OCI-LY7 (cell line): ENCODE measurements around the gene SLC9C1. TPM values are rescaled to one million over a fixed set of nuclear protein-coding genes. Genes with fewer than 3 reads are reported as not detected.

Source experiments
- BruUV-seq: library from RNA; stranded (reverse); fragments of 400-500 nt; replicated peaks from 2 replicates; lab custom pipeline; 2021; lab: Mats Ljungman, UMichigan
- CTCF ChIA-PET: fragments of 300-600 bp; sonication (Branson Sonifier 250); formaldehyde crosslinking; loops from one replicate; lab custom pipeline; 2022; ENCODE audit warnings: antibody characterized with exemption; ENCODE audit not compliant: unreplicated experiment; lab: Charles Lee
- POLR2A ChIA-PET: fragments of 300-600 bp; sonication (Branson Sonifier 250); formaldehyde crosslinking; loops from one replicate; lab custom pipeline; 2022; ENCODE audit warnings: antibody characterized with exemption; lab: Charles Lee
- DNase-seq: peaks from one replicate; pipeline ENCODE4 v3.0.0-alpha.2; 2015; ENCODE audit warnings: low spot score
- H2AFZ ChIP-seq: fragments of 200-600 bp; sonication (generic), shearing (Covaris generic); 2 replicates; pipeline ENCODE4 v1.6.1; 2014; ENCODE audit warnings: mild to moderate bottlenecking, antibody characterized with exemption, low read length, moderate library complexity
- H3K27ac ChIP-seq: fragments of 200-600 bp; sonication (generic); 2 replicates; pipeline ENCODE4 v1.5.1; 2014; ENCODE audit warnings: mixed run types, low read depth, mild to moderate bottlenecking, moderate library complexity, low read length, inconsistent platforms; ENCODE audit not compliant: poor library complexity, severe bottlenecking
- H3K36me3 ChIP-seq: fragments of 200-600 bp; sonication (generic); 2 replicates; pipeline ENCODE4 v1.6.1; 2014; ENCODE audit warnings: mild to moderate bottlenecking, antibody characterized with exemption, low read length, moderate library complexity, mixed read lengths; ENCODE audit not compliant: insufficient read depth
- H3K4me1 ChIP-seq: fragments of 200-600 bp; sonication (generic); 2 replicates; pipeline ENCODE4 v1.5.1; 2014; ENCODE audit warnings: mild to moderate bottlenecking, low read length; ENCODE audit not compliant: insufficient read depth, poor library complexity, severe bottlenecking
- H3K4me2 ChIP-seq: fragments of 200-600 bp; sonication (generic); 2 replicates; pipeline ENCODE4 v1.6.1; 2014; ENCODE audit warnings: mild to moderate bottlenecking, low read length
- H3K4me3 ChIP-seq: fragments of 200-600 bp; sonication (generic); 2 replicates; pipeline ENCODE4 v1.5.1; 2014; ENCODE audit warnings: mild to moderate bottlenecking, low read depth, low read length; ENCODE audit not compliant: poor library complexity, severe bottlenecking
- H3K79me2 ChIP-seq: fragments of 200-600 bp; sonication (generic); 2 replicates; pipeline ENCODE4 v1.6.1; 2016; ENCODE audit warnings: low read depth, mild to moderate bottlenecking, low read length, moderate library complexity, mixed read lengths; ENCODE audit not compliant: insufficient read depth
- H3K9me2 ChIP-seq: fragments of 200-600 bp; sonication (generic); 2 replicates; pipeline ENCODE4 v1.6.1; 2016; ENCODE audit warnings: mild to moderate bottlenecking, low read length, mixed read lengths; ENCODE audit not compliant: insufficient read depth
- H3K9me3 ChIP-seq: fragments of 200-600 bp; sonication (generic); 2 replicates; pipeline ENCODE4 v1.6.1; 2014; ENCODE audit warnings: mild to moderate bottlenecking, mixed run types, low read length, mixed read lengths
- H4K20me1 ChIP-seq: fragments of 200-600 bp; sonication (generic); 2 replicates; pipeline ENCODE4 v1.6.1; 2014; ENCODE audit warnings: mild to moderate bottlenecking, antibody characterized with exemption, low read length, moderate library complexity, mixed read lengths; ENCODE audit not compliant: insufficient read depth
- EZH2phosphoT487 ChIP-seq: fragments of 200-600 bp; sonication (generic); IDR thresholded peaks from 2 replicates; pipeline ENCODE4 v1.6.1; 2018; ENCODE audit warnings: low read depth, borderline replicate concordance, mild to moderate bottlenecking, mixed run types, antibody characterized with exemption, low read length, moderate library complexity, mixed read lengths
- intact Hi-C: fragments of 100-400 bp; cut with micrococcal nuclease; formaldehyde crosslinking; loops from one replicate; pipeline ENCODE4 v1.10.0; 2022; ENCODE audit not compliant: unreplicated experiment
- total RNA-seq, 2 experiments: library from RNA; depleted of rRNA in 1 of 2; stranded (reverse); fragments of >200 nt in 1 of 2; shearing (Covaris generic) in 1 of 2; gene quantifications; 2 replicates each; pipeline ENCODE4 v1.2.3, GENCODE V29; 2014 to 2022
- TF ChIP-seq, protein P1 (sequence below): fragments of 200-600 bp; sonication (generic); conservative IDR thresholded peaks from 2 replicates; pipeline ENCODE4 v1.5.1; 2014; ENCODE audit warnings: mild to moderate bottlenecking, antibody characterized with exemption, low read length, moderate library complexity, mixed read lengths

The SLC9C1 gene
- total RNA-seq, 2 experiments from 2014 or later, result not detected

DNA sequence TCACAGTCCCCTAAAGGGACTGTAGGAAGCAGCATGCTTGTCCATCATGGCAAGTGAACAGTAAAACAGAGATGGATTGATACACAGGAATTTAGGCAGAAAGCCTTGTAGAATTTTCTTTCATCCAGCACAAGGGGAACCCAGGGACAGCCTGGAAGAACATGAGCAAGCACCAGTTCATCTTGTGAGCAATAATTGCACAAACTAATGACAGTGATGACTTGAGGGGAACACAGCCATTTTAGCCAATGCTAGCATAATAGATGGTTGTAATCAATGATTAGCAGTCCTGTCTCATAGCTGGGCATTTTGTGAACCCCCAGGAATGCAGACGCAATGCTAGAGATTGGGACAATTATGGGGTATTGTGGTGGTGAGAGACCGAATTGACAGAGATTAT is 45.6 kb upstream of the SLC9C1 start:
- H3K9me3 ChIP-seq, result no peaks in the 10 kb centered on the region
- POLR2A ChIA-PET, result no interaction called here
- TF ChIP-seq EZH2phosphoT487, result no peak
- TF ChIP-seq, protein P1, sequence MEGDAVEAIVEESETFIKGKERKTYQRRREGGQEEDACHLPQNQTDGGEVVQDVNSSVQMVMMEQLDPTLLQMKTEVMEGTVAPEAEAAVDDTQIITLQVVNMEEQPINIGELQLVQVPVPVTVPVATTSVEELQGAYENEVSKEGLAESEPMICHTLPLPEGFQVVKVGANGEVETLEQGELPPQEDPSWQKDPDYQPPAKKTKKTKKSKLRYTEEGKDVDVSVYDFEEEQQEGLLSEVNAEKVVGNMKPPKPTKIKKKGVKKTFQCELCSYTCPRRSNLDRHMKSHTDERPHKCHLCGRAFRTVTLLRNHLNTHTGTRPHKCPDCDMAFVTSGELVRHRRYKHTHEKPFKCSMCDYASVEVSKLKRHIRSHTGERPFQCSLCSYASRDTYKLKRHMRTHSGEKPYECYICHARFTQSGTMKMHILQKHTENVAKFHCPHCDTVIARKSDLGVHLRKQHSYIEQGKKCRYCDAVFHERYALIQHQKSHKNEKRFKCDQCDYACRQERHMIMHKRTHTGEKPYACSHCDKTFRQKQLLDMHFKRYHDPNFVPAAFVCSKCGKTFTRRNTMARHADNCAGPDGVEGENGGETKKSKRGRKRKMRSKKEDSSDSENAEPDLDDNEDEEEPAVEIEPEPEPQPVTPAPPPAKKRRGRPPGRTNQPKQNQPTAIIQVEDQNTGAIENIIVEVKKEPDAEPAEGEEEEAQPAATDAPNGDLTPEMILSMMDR, result no peak
- no peak overlapping the region for H3K4me2 ChIP-seq
- no peaks in the 10 kb centered on the region for H3K4me1 ChIP-seq
- no TSS peak for BruUV-seq
- no peaks in the 10 kb centered on the region for H4K20me1 ChIP-seq
- no peak for DNase-seq
- intact Hi-C loops, result no loop called here
- CTCF ChIA-PET, result no interaction called here
- H3K79me2 ChIP-seq, result no peaks in the 10 kb centered on the region
- no peak overlapping the region for H3K4me3 ChIP-seq
- H3K36me3 ChIP-seq, result no peaks in the 10 kb centered on the region
- no peaks in the 10 kb centered on the region for H3K9me2 ChIP-seq
- no peak overlapping the region for H2AFZ ChIP-seq
- no peak overlapping the region for H3K27ac ChIP-seq

- Histone ChIP-seq H3K4me2 (no peak overlapping the region), H3K9me2 (no peaks in the 10 kb centered on the region), H3K4me3 (no peak overlapping the region), H3K9me3 (no peaks in the 10 kb centered on the region), H3K27ac (no peak overlapping the region), H3K4me1 (no peaks in the 10 kb centered on the region), H3K79me2 (no peaks in the 10 kb centered on the region), H2AFZ (no peak overlapping the region), H3K36me3 (no peaks in the 10 kb centered on the region), H4K20me1 (no peaks in the 10 kb centered on the region)
- CTCF ChIA-PET, result no interaction called here
- POLR2A ChIA-PET, result interaction anchor here (1.0 kb wide), 1 partner anchor 239 kb away, joined by 4 read pairs; no protein-coding TSS in a partner anchor
- intact Hi-C loops, result no loop called here
- no peak for DNase-seq
- BruUV-seq, result no TSS peak
- TF ChIP-seq, protein P1, result no peak
- no peak for TF ChIP-seq EZH2phosphoT487
These were observed 45.1 kb upstream of the SLC9C1 start for GRCh38 chr3:112339134-112339533.

DNA sequence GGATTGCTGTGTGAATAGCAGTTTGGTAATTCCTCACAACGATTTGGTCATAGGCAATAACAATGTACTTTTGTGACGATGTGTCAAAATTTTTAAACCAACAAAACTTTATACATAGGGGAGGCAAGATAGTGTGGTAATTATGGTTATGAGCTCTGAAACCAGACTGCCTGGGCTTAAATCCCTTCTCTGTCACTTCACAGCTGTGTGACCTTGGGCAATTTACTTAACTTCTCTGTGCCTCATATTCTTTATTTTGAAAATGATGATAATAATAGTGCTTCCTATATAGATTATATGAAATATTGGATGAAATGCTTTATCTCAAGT is 44.7 kb upstream of the SLC9C1 start:
- no peak overlapping the region for H3K4me2 ChIP-seq
- H3K79me2 ChIP-seq, result no peaks in the 10 kb centered on the region
- H3K4me1 ChIP-seq, result no peaks in the 10 kb centered on the region
- no peaks in the 10 kb centered on the region for H3K9me2 ChIP-seq
- H3K4me3 ChIP-seq, result no peak overlapping the region
- CTCF ChIA-PET, result no interaction called here
- H4K20me1 ChIP-seq, result no peaks in the 10 kb centered on the region
- TF ChIP-seq EZH2phosphoT487, result no peak
- TF ChIP-seq, protein P1, result no peak
- H3K27ac ChIP-seq, result no peak overlapping the region
- DNase-seq, result no peak
- H2AFZ ChIP-seq, result no peak overlapping the region
- POLR2A ChIA-PET, result interaction anchor here (0.8 to 1.1 kb wide), 4 partner anchors 13 to 239 kb away, joined by 3 to 4 read pairs (median 3); no protein-coding TSS in a partner anchor
- intact Hi-C loops, result no loop called here
- no peaks in the 10 kb centered on the region for H3K9me3 ChIP-seq
- H3K36me3 ChIP-seq, result no peaks in the 10 kb centered on the region
- no TSS peak for BruUV-seq
